Trophoblast cell (in vitro differentiated cells and primary cell): ENCODE results near the gene KCNC3.

Source experiments
- DNase-seq, 2 donors: peaks; one replicate each; pipeline ENCODE4 v3.0.0-alpha.2; 2016
- H2AFZ ChIP-seq: 2 replicates; pipeline ENCODE4 v1.6.1; 2013; ENCODE audit warnings: low read length, moderate library complexity, mild to moderate bottlenecking; ENCODE audit not compliant: insufficient read depth, poor library complexity
- H2AK5ac ChIP-seq: 2 replicates; pipeline ENCODE4 v1.6.1; 2013; ENCODE audit warnings: mild to moderate bottlenecking, low read length
- H2BK120ac ChIP-seq: 2 replicates; pipeline ENCODE4 v1.6.1; 2013; ENCODE audit warnings: low read length, mild to moderate bottlenecking, moderate library complexity; ENCODE audit not compliant: insufficient read depth, poor library complexity
- H2BK12ac ChIP-seq: 2 replicates; pipeline ENCODE4 v1.6.1; 2013; ENCODE audit warnings: mild to moderate bottlenecking, low read length, moderate library complexity
- H2BK5ac ChIP-seq: 2 replicates; pipeline ENCODE4 v1.6.1; 2013; ENCODE audit warnings: low read length, low read depth, moderate library complexity, mild to moderate bottlenecking; ENCODE audit not compliant: poor library complexity
- H3K14ac ChIP-seq: 2 replicates; pipeline ENCODE4 v1.6.1; 2013; ENCODE audit warnings: mild to moderate bottlenecking, low read length
- H3K18ac ChIP-seq: 2 replicates; pipeline ENCODE4 v1.6.1; 2013; ENCODE audit warnings: mild to moderate bottlenecking, low read length
- H3K23ac ChIP-seq: 2 replicates; pipeline ENCODE4 v1.6.1; 2013; ENCODE audit warnings: low read length
- H3K27ac ChIP-seq: 2 replicates; pipeline ENCODE4 v1.5.1; 2013; ENCODE audit warnings: low read depth, mild to moderate bottlenecking, inconsistent platforms, low read length, moderate library complexity
- H3K27me3 ChIP-seq: 2 replicates; pipeline ENCODE4 v1.6.1; 2013; ENCODE audit warnings: inconsistent platforms, mild to moderate bottlenecking, low read length, moderate library complexity; ENCODE audit not compliant: insufficient read depth
- H3K36me3 ChIP-seq, 2 experiments: 1 replicate in 1 of 2; 2 replicates in 1 of 2; pipeline ENCODE4 v1.6.1; 2013; ENCODE audit warnings: low read length in 2 of 2, mild to moderate bottlenecking in 2 of 2, moderate library complexity in 1 of 2; ENCODE audit not compliant: insufficient read depth in 2 of 2, control insufficient read depth in 1 of 2
- H3K4ac ChIP-seq: 2 replicates; pipeline ENCODE4 v1.6.1; 2013; ENCODE audit warnings: low read depth, mild to moderate bottlenecking, low read length, moderate library complexity
- H3K4me1 ChIP-seq, 2 experiments: 1 replicate in 1 of 2; 2 replicates in 1 of 2; pipeline ENCODE4 v1.6.1; 2013; ENCODE audit warnings: low read length in 2 of 2, mild to moderate bottlenecking in 2 of 2, moderate library complexity in 1 of 2; ENCODE audit not compliant: insufficient read depth in 2 of 2, control insufficient read depth in 1 of 2
- H3K4me2 ChIP-seq: 2 replicates; pipeline ENCODE4 v1.6.1; 2013; ENCODE audit warnings: inconsistent platforms, mild to moderate bottlenecking, low read length, moderate library complexity
- H3K4me3 ChIP-seq: 2 replicates; pipeline ENCODE4 v1.5.1; 2013; ENCODE audit warnings: mild to moderate bottlenecking, low read depth, low read length, inconsistent platforms
- H3K79me1 ChIP-seq: one replicate; pipeline ENCODE4 v1.6.1; 2013; ENCODE audit warnings: low read length
- H3K79me2 ChIP-seq: 2 replicates; pipeline ENCODE4 v1.6.1; 2013; ENCODE audit warnings: low read length, mild to moderate bottlenecking; ENCODE audit not compliant: control insufficient read depth, insufficient read depth, poor library complexity
- H3K9ac ChIP-seq: 2 replicates; pipeline ENCODE4 v1.6.1; 2013; ENCODE audit warnings: mild to moderate bottlenecking, low read length
- H3K9me3 ChIP-seq: 2 replicates; pipeline ENCODE4 v1.6.1; 2013; ENCODE audit warnings: low read depth, mild to moderate bottlenecking, control low read depth, inconsistent platforms, low read length; ENCODE audit not compliant: insufficient read depth
- H4K12ac ChIP-seq: 2 replicates; pipeline ENCODE4 v1.6.1; 2013; ENCODE audit warnings: low read depth, mild to moderate bottlenecking, low read length, moderate library complexity
- H4K8ac ChIP-seq: 2 replicates; pipeline ENCODE4 v1.6.1; 2013; ENCODE audit warnings: low read depth, mild to moderate bottlenecking, low read length, moderate library complexity
- H4K91ac ChIP-seq: one replicate; pipeline ENCODE4 v1.6.1; 2013; ENCODE audit warnings: low read depth, mild to moderate bottlenecking, low read length, moderate library complexity
- WGBS: extraction: QIAGEN DNeasy Blood & Tissue Kit; methylation state at CpG from one replicate; pipeline ENCODE4 v1.1.7; 2013; ENCODE audit warnings: missing lambda C conversion rate; ENCODE audit not compliant: insufficient read length, insufficient coverage; ENCODE audit errors: extremely low coverage; 5-methylcytosine and 5-hydroxymethylcytosine counted together

Gene KCNC3

DNA sequence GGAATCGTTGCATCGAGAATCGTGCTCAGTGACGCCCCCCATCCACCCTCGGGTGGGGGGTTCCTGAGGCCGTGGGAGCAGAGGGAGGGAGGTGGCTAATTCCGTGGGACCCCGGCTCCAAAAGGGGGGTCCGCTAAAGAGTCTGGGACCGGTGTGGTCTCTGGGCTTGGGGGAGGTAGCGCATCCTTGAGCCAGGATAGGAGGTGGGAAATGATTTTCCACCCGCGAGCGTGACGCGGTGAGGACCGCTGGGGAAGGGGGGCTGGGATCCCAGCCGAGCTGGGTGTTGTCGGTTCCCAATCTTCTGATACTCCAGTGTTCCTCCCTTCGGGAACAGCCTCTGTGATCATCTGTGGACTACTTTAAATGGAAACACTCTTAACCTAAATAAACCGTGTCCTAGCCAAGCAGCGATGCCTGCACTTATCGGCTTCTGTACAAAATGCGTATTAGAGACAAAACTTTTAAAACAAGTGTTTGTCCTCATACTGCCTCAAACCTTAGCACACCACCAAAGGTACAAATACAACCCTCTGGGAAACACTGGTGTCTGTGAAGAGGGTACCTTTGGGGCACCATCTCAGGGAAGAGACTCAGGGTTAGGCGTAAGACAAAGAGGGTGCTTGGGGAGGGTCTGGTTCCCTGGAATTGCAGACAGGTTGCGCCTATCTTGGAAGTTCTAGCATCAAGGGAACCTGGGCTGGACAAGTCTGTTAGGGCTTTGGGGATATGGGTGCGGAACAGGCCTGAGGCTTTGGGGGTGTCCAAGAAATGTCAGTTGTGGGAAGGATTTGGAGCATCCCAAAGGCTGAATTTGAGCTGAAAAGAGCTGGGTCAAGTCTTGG is 16.0 kb downstream of the KCNC3 start:
- no peak overlapping the region for H3K4me3 ChIP-seq
- no peaks in the 10 kb centered on the region for H3K79me2 ChIP-seq
- H3K14ac ChIP-seq, result peak overlapping the region; percentile 46
- H3K79me1 ChIP-seq, result peaks cover 15% of the 10 kb centered on the region
- no peak overlapping the region for H3K4ac ChIP-seq
- H4K12ac ChIP-seq, result peak overlapping the region; percentile 62
- H3K4me1 ChIP-seq, result peaks cover 12 to 28% of the 10 kb centered on the region in 2 experiments
- H3K36me3 ChIP-seq, result peaks cover 8 to 9% of the 10 kb centered on the region in 2 experiments
- H2BK5ac ChIP-seq, result no peak overlapping the region
- H4K91ac ChIP-seq, result peak overlapping the region; percentile 75
- H3K27me3 ChIP-seq, result no peaks in the 10 kb centered on the region
- H2AK5ac ChIP-seq, result no peak overlapping the region
- H3K9me3 ChIP-seq, result no peaks in the 10 kb centered on the region
- H2BK12ac ChIP-seq, result peak overlapping the region; percentile 48
- no peak overlapping the region for H2BK120ac ChIP-seq
- H3K18ac ChIP-seq, result no peak overlapping the region
- peak overlapping the region; percentile 32 for H4K8ac ChIP-seq
- no peak for DNase-seq
- whole genome bisulfite sequencing, result no CpG with 5 or more reads among the region's 27 CpGs
- peak overlapping the region; percentile 78 for H3K4me2 ChIP-seq
- H3K23ac ChIP-seq, result no peak overlapping the region
- H3K27ac ChIP-seq, result no peak overlapping the region
- peak overlapping the region; percentile 35 for H2AFZ ChIP-seq
- no peak overlapping the region for H3K9ac ChIP-seq

DNA sequence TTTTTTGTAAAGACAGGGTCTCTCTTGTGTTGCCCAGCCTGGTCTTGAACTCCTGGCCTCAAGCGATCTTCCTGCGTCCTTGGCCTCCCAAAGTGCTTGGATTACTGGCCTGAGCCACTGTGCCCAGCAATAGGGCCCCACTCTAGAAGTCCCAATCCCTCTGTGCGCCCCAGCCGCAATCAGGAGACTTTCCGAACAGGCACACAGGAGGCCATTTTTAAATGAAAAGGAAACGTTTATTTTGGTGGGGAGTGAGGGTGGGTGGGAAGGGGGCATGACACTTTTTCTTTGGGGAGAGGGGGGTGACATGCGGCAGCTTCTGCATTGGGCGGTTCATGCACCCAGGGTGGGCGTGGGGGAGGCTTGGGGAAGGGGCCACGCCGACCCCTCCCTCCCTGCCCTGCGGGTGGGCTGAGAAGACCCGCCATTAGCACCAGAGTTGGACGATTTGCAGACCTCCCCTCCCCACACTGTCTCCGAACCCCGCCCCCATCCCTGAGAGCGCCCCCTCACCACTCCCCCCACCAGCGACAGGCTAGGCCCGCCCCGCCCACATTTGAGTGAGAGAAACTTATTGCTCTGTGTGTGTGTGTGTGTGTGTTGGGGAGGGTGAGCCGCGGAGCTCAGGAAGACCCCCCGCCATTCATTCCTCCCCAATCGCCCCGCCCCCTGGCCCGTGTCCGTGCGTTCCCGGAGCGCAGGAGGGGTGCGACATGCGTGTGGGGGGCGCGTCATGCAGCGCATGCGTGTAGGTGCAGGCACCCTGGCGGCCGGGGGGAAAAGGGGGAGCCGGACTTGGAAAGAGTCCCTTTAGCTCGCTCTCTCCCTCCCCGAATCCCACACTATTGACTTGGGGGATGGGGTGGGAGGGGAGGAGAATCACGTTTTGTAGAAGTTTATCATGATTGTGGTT is 17.2 kb downstream of the KCNC3 start:
- Histone ChIP-seq H3K36me3 (peaks cover 2 to 4% of the 10 kb centered on the region in 2 experiments), H2BK120ac (no peak overlapping the region), H3K18ac (no peak overlapping the region), H2AFZ (peak overlapping the region; percentile 30), H2AK5ac (no peak overlapping the region), H3K23ac (no peak overlapping the region), H3K4me1 (peaks cover 12 to 28% of the 10 kb centered on the region in 2 experiments), H2BK12ac (no peak overlapping the region), H4K8ac (peak overlapping the region; percentile 78), H2BK5ac (no peak overlapping the region), H3K14ac (no peak overlapping the region), H3K9me3 (peaks cover 3% of the 10 kb centered on the region), H3K4ac (no peak overlapping the region), H3K79me2 (no peaks in the 10 kb centered on the region), H3K4me2 (peak overlapping the region; percentile 78), H3K27ac (no peak overlapping the region), H4K91ac (peak overlapping the region; percentile 61), H3K79me1 (peaks cover 15% of the 10 kb centered on the region), H4K12ac (peak overlapping the region; percentile 78), H3K27me3 (no peaks in the 10 kb centered on the region), H3K4me3 (peak overlapping the region; percentile 49), H3K9ac (peak overlapping the region; percentile 30)
- no peak for DNase-seq
- no CpG with 5 or more reads among the region's 42 CpGs for WGBS

DNA sequence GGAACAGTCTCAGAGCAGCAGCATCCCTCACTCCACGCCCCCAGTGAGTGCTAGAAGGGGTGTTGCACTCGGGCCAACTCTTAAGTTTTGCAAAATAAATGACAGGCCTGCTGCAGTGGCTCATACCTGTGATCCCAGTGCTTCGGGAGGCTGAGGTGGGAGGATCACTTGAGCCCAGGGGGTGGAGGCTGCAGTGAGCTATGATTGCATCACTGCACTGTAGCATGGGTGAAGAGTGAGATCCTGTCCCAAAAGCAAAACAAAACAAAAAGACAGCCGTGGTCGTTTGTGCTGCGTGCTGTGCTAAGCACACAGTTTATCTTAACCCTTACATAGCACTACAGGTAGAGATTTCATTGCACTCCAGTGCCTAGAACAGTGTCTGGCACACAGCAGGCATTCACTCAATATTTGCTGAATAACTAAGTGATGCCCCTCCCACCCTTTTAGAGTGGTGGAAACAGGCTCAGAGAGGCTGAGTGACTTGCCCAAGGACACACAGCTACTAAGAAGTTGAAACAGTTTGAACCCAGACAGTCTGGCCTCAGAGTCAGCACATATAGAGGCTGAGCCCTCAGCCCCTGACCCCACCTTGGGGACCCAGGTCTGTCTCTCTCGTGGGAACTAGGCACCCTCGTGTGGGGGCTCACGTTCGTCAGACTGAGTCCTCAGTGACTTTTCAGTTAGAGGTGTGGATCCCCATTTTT is 18.3 kb downstream of the KCNC3 start:
- peak; percentile 14 to 25 for DNase-seq
- H2BK12ac ChIP-seq, result no peak overlapping the region
- H2BK120ac ChIP-seq, result no peak overlapping the region
- no peaks in the 10 kb centered on the region for H3K27me3 ChIP-seq
- no peak overlapping the region for H3K18ac ChIP-seq
- WGBS, result no CpG with 5 or more reads among the region's 10 CpGs
- H3K4me2 ChIP-seq, result no peak overlapping the region
- H4K12ac ChIP-seq, result no peak overlapping the region
- no peaks in the 10 kb centered on the region for H3K79me2 ChIP-seq
- peaks cover 4% of the 10 kb centered on the region for H3K9me3 ChIP-seq
- H3K79me1 ChIP-seq, result peaks cover 13% of the 10 kb centered on the region
- H3K4me1 ChIP-seq, result peaks cover 12 to 28% of the 10 kb centered on the region in 2 experiments
- H3K4ac ChIP-seq, result no peak overlapping the region
- peaks cover 3 to 5% of the 10 kb centered on the region in 2 experiments for H3K36me3 ChIP-seq
- H3K27ac ChIP-seq, result no peak overlapping the region
- no peak overlapping the region for H4K91ac ChIP-seq
- H3K4me3 ChIP-seq, result no peak overlapping the region
- H3K9ac ChIP-seq, result no peak overlapping the region
- H3K14ac ChIP-seq, result no peak overlapping the region
- H2AFZ ChIP-seq, result no peak overlapping the region
- H4K8ac ChIP-seq, result no peak overlapping the region
- no peak overlapping the region for H2AK5ac ChIP-seq
- no peak overlapping the region for H3K23ac ChIP-seq
- H2BK5ac ChIP-seq, result no peak overlapping the region
